ENCODE data around the gene LAMTOR2. TPM values are rescaled to one million over a fixed set of nuclear protein-coding genes. Genes with fewer than 3 reads are reported as not detected.

The LAMTOR2 gene
- total and polyA plus RNA-seq, 2 of the 8 experiments (the other 6 are each of a cell fraction or from before 2014, with no cell fraction given) = 54.7 to 122 TPM

DNA sequence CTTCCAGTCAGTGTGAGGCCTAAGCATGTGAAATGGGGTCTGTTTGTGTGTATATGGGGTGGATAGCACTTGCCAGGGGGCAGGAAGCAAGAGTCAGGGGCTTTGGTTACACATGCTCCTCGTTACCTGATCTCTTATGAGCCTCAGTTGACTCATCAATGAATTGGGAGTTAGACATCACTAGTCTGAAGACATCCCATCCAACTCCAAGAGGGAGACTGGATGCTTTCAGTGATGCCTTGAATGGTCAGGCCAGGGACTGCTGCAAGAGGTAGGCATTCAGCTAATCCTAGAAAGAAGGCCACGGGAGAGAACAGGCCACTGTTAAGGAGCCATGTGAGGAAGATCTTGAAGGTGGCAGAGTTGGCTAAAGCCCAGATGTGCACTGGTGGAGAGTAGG is 12.7 kb downstream of the LAMTOR2 start (continued):
- TF ChIP-seq, protein P1, sequence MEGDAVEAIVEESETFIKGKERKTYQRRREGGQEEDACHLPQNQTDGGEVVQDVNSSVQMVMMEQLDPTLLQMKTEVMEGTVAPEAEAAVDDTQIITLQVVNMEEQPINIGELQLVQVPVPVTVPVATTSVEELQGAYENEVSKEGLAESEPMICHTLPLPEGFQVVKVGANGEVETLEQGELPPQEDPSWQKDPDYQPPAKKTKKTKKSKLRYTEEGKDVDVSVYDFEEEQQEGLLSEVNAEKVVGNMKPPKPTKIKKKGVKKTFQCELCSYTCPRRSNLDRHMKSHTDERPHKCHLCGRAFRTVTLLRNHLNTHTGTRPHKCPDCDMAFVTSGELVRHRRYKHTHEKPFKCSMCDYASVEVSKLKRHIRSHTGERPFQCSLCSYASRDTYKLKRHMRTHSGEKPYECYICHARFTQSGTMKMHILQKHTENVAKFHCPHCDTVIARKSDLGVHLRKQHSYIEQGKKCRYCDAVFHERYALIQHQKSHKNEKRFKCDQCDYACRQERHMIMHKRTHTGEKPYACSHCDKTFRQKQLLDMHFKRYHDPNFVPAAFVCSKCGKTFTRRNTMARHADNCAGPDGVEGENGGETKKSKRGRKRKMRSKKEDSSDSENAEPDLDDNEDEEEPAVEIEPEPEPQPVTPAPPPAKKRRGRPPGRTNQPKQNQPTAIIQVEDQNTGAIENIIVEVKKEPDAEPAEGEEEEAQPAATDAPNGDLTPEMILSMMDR (IDR thresholded peaks at IDR 0.05; ENCODE audit: control extremely low read depth in 1 of 3, insufficient read depth in 1 of 3, low read depth in 1 of 3, low read length in 3 of 3) = no peak
- TF ChIP-seq TCF12 (IDR thresholded peaks at IDR 0.05; ENCODE audit: low read depth, low read length) (no peak), NRF1 (IDR thresholded peaks at IDR 0.05; ENCODE audit: low read depth, low read length) (no peak), CTBP2 (IDR thresholded peaks at IDR 0.05; ENCODE audit: borderline replicate concordance, insufficient read depth, insufficient read length, low read length) (no peak)
